Chondrocyte (in vitro differentiated cells): ENCODE measurements around the gene CYBC1. TPM values are rescaled to one million over a fixed set of nuclear protein-coding genes. Genes with fewer than 3 reads are reported as not detected.

Experiments used
- DNase-seq: peaks from one replicate; pipeline ENCODE4 v3.0.0; 2021; ENCODE audit warnings: mixed read lengths, low spot score
- H3K27ac Mint-ChIP-seq: one replicate; pipeline ENCODE4 v1.8.0; 2021; ENCODE audit warnings: mild to moderate bottlenecking, moderate library complexity, mixed read lengths; ENCODE audit not compliant: unreplicated experiment
- H3K27me3 Mint-ChIP-seq: 2 replicates; pipeline ENCODE4 v1.8.0; 2021; ENCODE audit warnings: low read depth, mixed read lengths
- H3K36me3 Mint-ChIP-seq: 2 replicates; pipeline ENCODE4 v1.8.0; 2021; ENCODE audit warnings: low read depth, mixed read lengths
- H3K4me1 Mint-ChIP-seq: 2 replicates; pipeline ENCODE4 v1.8.0; 2021; ENCODE audit warnings: low read depth, mild to moderate bottlenecking, mixed read lengths
- H3K4me3 Mint-ChIP-seq: one replicate; pipeline ENCODE4 v1.8.0; 2021; ENCODE audit warnings: mild to moderate bottlenecking, moderate library complexity, mixed read lengths; ENCODE audit not compliant: unreplicated experiment
- H3K9me3 Mint-ChIP-seq: 2 replicates; pipeline ENCODE4 v1.8.0; 2021; ENCODE audit warnings: low read depth, mixed read lengths
- total RNA-seq: library from RNA; stranded (reverse); gene quantifications from 3 replicates; pipeline ENCODE4 v1.2.1, GENCODE V29; 2021
- TF ChIP-seq, protein P1 (sequence below): fragments of 200-600 bp; sonication (generic); IDR thresholded peaks from 2 replicates; pipeline ENCODE4 v1.5.0; 2021; ENCODE audit warnings: antibody characterized with exemption, mild to moderate bottlenecking, moderate library complexity

Gene CYBC1
- total RNA-seq, 1 donor from 2014 or later = 53.0 TPM

- Mint-ChIP-seq H3K9me3 (no peaks in the 10 kb centered on the region), H3K27me3 (no peaks in the 10 kb centered on the region), H3K36me3 (peaks cover 22% of the 10 kb centered on the region), H3K4me1 (peaks cover 3% of the 10 kb centered on the region), H3K4me3 (no peak overlapping the region), H3K27ac (no peak overlapping the region)
- TF ChIP-seq, protein P1, sequence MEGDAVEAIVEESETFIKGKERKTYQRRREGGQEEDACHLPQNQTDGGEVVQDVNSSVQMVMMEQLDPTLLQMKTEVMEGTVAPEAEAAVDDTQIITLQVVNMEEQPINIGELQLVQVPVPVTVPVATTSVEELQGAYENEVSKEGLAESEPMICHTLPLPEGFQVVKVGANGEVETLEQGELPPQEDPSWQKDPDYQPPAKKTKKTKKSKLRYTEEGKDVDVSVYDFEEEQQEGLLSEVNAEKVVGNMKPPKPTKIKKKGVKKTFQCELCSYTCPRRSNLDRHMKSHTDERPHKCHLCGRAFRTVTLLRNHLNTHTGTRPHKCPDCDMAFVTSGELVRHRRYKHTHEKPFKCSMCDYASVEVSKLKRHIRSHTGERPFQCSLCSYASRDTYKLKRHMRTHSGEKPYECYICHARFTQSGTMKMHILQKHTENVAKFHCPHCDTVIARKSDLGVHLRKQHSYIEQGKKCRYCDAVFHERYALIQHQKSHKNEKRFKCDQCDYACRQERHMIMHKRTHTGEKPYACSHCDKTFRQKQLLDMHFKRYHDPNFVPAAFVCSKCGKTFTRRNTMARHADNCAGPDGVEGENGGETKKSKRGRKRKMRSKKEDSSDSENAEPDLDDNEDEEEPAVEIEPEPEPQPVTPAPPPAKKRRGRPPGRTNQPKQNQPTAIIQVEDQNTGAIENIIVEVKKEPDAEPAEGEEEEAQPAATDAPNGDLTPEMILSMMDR = no peak
- no peak for DNase-seq
These were observed 24.9 kb upstream of the CYBC1 start for GRCh38 chr17:82475458-82475857.

GRCh38 chr17:82474223-82475010, 23.9 kb upstream of the CYBC1 start:
- Mint-ChIP-seq H3K9me3 (no peaks in the 10 kb centered on the region), H3K36me3 (peaks cover 25% of the 10 kb centered on the region), H3K4me1 (peaks cover 3% of the 10 kb centered on the region), H3K27ac (no peak overlapping the region), H3K27me3 (no peaks in the 10 kb centered on the region), H3K4me3 (no peak overlapping the region)
- no peak for DNase-seq
- TF ChIP-seq, protein P1 = no peak

DNA sequence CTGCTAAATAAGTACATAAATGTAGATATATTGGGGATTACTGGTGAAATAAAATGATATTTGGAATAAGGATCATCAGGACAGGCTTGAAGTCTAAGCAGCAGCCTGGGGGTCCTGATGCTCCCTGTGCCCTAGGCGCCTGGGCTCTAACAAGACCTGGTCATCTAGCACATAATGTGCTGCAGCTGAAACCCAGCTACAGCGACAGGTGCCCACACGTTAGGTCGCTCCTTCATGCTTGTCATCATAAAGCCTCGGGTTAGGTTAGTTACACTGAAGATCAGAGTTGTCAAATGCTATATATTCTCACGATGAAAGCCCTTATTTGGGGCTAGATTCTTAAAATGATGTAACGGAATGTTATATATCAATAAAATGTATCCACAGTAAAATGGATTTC, 19.5 kb upstream of the CYBC1 start:
- no peaks in the 10 kb centered on the region for H3K27me3 Mint-ChIP-seq
- no peaks in the 10 kb centered on the region for H3K9me3 Mint-ChIP-seq
- TF ChIP-seq, protein P1 = no peak
- no peaks in the 10 kb centered on the region for H3K4me1 Mint-ChIP-seq
- DNase-seq = no peak
- H3K4me3 Mint-ChIP-seq = no peak overlapping the region
- H3K27ac Mint-ChIP-seq = no peak overlapping the region
- peaks cover 35% of the 10 kb centered on the region for H3K36me3 Mint-ChIP-seq

DNA sequence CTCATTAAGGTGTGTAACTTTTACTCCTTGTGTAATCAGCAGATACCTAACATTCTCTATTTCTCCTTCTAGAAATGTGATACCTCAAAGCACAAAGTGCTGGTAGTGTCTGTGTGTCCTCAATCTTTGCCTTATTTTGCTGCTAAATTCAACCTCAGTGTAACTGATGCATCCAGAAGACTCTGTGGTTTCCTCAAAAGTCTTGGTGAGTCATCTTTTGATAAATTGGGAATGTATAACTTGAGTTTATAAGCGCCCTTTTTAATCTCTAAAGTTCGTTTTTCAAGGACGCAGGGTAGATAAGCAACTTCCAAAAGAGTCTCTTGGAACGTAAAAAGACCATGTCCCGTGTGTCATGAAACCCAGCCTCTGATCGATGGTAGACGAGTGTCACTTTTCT, 18.1 kb upstream of the CYBC1 start:
- Mint-ChIP-seq H3K27ac (no peak overlapping the region), H3K4me1 (no peaks in the 10 kb centered on the region), H3K4me3 (no peak overlapping the region), H3K27me3 (no peaks in the 10 kb centered on the region), H3K36me3 (peaks cover 37% of the 10 kb centered on the region), H3K9me3 (no peaks in the 10 kb centered on the region)
- no peak for DNase-seq
- TF ChIP-seq, protein P1 = no peak

DNA sequence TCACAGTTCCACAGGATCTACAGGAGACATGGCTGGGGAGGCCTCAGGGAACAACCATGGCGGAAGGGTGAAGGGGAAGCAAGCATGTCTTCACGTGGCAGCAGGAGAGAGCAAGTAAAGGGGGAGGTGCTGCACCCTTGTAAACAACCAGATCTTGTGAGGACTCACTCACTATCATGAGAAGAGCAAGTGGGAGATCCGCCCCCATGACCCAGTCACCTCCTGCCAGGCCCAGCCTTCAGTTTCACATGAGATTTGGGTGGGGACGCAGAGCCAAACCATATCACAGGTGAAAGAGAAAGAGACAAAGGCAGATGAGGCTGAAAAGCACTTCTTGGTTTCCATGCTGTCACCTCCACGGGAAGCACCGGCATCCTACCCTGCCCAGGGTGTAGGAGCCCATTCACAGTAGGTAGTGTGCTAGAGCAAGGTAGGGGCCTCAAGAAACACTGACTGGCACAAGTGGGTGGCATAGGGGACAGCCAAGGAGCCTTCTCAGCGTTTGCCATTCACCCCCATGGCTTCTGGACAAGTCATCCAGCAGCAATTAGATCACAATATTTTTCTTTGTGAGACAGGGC, 14.6 kb upstream of the CYBC1 start:
- Mint-ChIP-seq H3K4me3 (no peak overlapping the region), H3K27me3 (no peaks in the 10 kb centered on the region), H3K27ac (no peak overlapping the region), H3K36me3 (peaks cover 40% of the 10 kb centered on the region), H3K4me1 (no peaks in the 10 kb centered on the region), H3K9me3 (no peaks in the 10 kb centered on the region)
- TF ChIP-seq, protein P1 = no peak
- no peak for DNase-seq
